Subcutaneous adipose tissue (tissue), 4 donors: ENCODE data around the gene FAM221B. TPM values are rescaled to one million over a fixed set of nuclear protein-coding genes. Genes with fewer than 3 reads are reported as not detected.

Experiments used
- total RNA-seq, 4 donors: library from RNA; depleted of rRNA; stranded (reverse); fragments of >200 nt; gene quantifications; one replicate each; pipeline ENCODE4 v1.1.0, GENCODE V29; 2016
- TF ChIP-seq, protein P1 (sequence below): fragments of 450-650 bp; IDR thresholded peaks from one replicate; pipeline ENCODE4 v1.5.1; 2016; ENCODE audit warnings: low read depth, mild to moderate bottlenecking, control low read depth, antibody characterized with exemption, moderate library complexity

Gene FAM221B, protein sequence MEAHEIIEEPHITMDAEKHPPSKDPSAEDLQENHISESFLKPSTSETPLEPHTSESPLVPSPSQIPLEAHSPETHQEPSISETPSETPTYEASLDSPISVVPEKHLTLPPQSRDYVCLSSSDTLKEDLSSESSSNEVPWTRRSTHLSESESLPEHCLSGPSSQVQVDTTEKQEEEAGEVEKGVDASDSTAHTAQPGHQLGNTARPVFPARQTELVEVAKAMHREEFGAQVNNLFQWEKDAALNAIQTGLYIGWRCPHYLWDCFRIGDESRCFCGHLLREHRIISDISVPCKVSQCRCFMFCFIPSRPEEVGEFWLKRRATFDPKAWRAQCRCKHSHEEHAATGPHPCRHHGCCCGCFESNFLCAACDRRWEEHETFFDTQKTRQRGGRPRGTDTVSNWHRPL
- not detected for total RNA-seq

DNA sequence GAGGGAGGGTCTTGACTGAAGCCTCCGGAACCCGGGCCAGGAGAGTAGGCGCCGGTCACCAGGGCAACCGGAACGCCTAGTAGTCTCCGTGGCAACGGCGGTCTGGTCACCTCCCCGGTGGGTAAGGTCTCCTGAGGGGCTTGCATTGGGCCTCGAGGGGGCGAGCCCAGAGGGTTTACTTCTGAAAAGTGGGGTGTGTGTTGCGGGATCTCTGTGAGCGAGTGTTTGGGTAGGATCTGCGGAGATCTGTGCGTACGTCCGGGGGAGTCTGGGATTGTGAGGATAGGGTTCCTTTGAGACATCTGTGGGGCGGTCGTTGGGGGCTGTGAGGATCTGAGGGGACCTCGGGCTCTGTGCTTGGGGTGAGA, at the start of gene FAM221B:
TSS of gene FAM221B (minus strand) at position 17 of the 368 bp plus-strand sequence. CDS start 2,571 bp downstream, outside the sequence.
- TF ChIP-seq, protein P1, sequence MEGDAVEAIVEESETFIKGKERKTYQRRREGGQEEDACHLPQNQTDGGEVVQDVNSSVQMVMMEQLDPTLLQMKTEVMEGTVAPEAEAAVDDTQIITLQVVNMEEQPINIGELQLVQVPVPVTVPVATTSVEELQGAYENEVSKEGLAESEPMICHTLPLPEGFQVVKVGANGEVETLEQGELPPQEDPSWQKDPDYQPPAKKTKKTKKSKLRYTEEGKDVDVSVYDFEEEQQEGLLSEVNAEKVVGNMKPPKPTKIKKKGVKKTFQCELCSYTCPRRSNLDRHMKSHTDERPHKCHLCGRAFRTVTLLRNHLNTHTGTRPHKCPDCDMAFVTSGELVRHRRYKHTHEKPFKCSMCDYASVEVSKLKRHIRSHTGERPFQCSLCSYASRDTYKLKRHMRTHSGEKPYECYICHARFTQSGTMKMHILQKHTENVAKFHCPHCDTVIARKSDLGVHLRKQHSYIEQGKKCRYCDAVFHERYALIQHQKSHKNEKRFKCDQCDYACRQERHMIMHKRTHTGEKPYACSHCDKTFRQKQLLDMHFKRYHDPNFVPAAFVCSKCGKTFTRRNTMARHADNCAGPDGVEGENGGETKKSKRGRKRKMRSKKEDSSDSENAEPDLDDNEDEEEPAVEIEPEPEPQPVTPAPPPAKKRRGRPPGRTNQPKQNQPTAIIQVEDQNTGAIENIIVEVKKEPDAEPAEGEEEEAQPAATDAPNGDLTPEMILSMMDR = no peak

DNA sequence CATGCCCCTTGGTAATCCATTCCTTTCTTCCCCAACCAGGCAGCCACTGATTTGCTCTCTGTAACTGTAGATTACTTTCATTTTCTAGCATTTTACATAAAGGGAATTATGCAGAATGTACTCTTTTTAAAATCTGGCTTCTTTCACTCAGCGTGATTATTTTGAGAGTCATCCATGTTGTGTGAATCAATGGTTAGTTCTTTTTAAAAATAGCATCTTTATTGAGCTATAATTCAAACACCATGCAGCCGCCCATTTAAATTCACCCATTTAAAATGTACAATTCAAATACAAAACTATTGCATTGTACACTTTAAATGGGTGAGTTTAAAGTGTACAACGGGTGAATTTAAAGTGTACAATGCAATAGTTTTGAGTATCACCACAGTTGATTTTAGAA, 44.0 kb upstream of the FAM221B start:
- TF ChIP-seq, protein P1 = no peak

DNA sequence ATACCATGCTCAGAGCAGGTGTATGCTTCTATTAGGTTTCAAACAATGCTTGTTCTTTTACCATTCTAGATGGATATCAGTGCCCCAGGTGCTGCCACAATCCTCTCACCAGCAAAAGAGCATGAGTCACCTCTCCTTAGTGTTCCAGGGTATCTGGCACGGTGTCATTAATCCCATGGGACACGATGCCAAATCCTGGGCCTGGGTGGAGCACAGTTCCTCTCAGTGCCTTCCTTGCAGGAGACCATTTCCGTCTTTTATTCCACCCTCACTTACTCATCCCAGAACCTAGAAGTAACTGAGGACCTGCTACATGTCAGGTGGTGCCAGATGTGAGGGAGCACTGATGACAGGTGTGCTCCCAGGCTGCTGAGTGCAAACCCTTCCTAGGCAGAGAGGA, 43.0 kb upstream of the FAM221B start:
- TF ChIP-seq, protein P1 = no peak

DNA sequence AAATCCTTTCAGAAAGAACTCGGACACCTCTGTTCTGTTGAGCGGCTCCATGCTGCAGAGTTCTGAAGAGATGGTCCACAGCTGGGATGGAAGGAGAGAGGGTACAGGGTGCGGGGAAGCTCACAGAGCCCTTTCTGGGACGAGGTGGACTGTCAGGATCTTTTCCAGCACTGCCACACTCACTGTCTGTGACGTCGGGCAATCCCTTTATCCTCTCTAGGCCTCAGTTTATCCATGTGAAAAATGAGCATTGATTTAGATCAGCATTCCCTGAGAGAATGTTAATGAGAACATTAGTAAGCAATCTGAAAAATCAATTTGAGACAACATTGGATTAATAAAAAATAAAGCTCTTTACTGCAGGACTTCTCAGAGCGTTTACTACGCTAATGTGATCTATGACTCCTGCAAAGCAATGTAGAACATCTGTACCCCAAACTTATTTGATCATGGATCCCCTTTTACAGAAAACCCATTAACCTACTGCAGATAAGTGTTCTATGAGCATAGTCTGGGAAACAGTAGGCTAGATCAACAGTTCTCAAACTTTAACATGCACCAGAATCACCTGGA, 41.9 kb upstream of the FAM221B start, which contains the start of gene OR13J1:
TSS of gene OR13J1 (minus strand) at position 51 of the 573 bp plus-strand sequence. CDS start at position 51, 0 bp downstream.
- TF ChIP-seq, protein P1 = no peak

DNA sequence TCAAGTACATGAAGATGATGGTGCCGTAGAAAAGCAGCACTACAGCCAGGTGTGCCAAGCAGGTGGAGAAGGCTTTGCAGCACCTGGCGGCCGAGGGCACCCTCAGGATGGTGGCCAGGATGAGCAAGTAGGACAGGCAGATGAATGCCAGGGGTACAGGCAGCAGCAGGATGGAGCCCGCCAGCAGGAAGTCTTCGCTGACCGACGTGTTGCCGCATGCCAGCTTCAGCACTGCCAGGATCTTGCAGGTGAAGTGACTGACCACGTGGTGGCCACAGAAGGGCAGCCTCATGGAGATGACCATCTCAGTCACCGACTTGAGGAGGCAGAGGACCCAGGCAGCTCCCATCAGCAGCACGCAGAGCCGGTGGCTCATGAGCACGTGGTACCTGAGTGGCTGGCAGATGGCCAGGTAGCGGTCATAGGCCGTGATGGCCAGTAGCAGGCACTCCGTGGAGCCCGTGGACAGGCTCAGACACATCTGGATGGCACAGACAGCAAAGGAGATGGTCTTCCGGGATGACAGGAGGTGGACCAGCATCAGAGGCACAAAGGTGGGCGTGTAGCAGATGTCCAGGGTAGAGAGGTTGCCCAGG, 41.2 kb upstream of the FAM221B start:
- TF ChIP-seq, protein P1 = no peak

DNA sequence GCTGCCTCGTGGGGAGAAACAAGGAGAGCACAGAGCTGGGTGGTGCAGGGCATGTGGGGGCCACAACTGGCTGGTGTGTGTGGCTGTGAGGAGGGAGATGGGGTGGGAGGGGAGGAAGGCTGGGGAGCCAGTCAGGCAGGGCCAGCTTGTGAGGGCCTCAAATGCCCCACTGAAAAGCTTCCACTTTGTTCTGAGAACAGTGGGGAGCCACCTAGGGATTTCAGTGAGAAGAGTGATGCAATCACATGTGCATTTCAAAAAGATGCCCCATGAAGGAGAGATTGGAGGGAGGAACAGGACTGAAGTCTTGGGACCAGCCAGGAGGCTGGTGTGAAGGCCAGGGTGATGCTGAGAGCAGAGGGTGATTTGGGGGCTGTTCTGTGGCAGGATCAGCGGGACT, 40.4 kb upstream of the FAM221B start:
- TF ChIP-seq, protein P1 = no peak

DNA sequence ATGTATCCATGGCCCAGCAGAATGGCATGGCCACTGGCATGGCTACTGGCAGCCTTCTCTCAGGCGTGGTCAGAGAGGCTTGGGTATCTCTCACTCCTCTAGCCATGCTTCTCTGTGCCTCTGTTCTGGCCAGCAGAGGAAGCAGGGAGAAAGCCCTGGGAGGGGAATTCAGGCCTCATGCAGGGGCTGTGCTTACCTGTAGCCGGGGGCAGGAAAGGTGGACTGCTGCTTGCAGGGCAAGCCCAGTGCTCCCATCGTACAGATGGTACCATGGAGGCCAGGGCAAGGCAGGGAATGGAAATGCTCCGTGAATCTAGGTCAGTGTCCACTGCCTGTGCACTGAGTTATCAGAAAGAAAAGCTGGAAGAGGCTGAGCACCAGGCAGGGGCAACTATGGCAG, 39.0 kb upstream of the FAM221B start:
- TF ChIP-seq, protein P1 = no peak
